Lower leg skin (tissue), 3 donors: ENCODE data around the gene METRNL.

ENCODE experiments used
- CTCF ChIP-seq, 3 donors: fragments of 450-650 bp; IDR thresholded peaks; one replicate each; pipeline ENCODE4 v1.5.1; 2016; ENCODE audit warnings: antibody characterized with exemption in 3 of 3, mild to moderate bottlenecking in 3 of 3, moderate library complexity in 2 of 3
- POLR2A ChIP-seq, 2 donors: fragments of 450-650 bp; IDR thresholded peaks; one replicate each; pipeline ENCODE4 v1.6.1; 2016 to 2017; ENCODE audit warnings: antibody characterized with exemption in 2 of 2, mild to moderate bottlenecking in 1 of 2, moderate library complexity in 1 of 2

- TF ChIP-seq CTCF (IDR thresholded peaks at IDR 0.05) (no peak), POLR2A (IDR thresholded peaks at IDR 0.05) (no peak)
Observed at GRCh38 chr17:83041305-83041704, 38.1 kb upstream of the METRNL start.
